ENCODE measurements around the gene KRTAP4-5. TPM values are rescaled to one million over a fixed set of nuclear protein-coding genes. Genes with fewer than 3 reads are reported as not detected.

KRTAP4-5 gene
- total RNA-seq, 2 experiments from 2014 or later: not detected

GRCh38 chr17:41184480-41184961 lies 34.9 kb upstream of the KRTAP4-5 start, which contains the start of gene KRTAP4-1:
Gene KRTAP4-1 (minus strand): TSS chr17:41184911. CDS start chr17:41184854, 57 bp downstream.
- TF ChIP-seq, protein P1, sequence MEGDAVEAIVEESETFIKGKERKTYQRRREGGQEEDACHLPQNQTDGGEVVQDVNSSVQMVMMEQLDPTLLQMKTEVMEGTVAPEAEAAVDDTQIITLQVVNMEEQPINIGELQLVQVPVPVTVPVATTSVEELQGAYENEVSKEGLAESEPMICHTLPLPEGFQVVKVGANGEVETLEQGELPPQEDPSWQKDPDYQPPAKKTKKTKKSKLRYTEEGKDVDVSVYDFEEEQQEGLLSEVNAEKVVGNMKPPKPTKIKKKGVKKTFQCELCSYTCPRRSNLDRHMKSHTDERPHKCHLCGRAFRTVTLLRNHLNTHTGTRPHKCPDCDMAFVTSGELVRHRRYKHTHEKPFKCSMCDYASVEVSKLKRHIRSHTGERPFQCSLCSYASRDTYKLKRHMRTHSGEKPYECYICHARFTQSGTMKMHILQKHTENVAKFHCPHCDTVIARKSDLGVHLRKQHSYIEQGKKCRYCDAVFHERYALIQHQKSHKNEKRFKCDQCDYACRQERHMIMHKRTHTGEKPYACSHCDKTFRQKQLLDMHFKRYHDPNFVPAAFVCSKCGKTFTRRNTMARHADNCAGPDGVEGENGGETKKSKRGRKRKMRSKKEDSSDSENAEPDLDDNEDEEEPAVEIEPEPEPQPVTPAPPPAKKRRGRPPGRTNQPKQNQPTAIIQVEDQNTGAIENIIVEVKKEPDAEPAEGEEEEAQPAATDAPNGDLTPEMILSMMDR (IDR thresholded peaks at IDR 0.05): no peak
- intact Hi-C loops (cut with micrococcal nuclease): no loop called here
- Mint-ChIP-seq H3K36me3 (ENCODE audit: low read depth) (no peaks in the 10 kb centered on the region), H3K9me3 (no peaks in the 10 kb centered on the region), H3K27me3 (no peaks in the 10 kb centered on the region), H3K27ac (no peak within 1 kb of the TSS), H3K4me3 (no peak within 1 kb of the TSS), H3K4me1 (ENCODE audit: low read depth) (no peaks in the 10 kb centered on the region)
- POLR2A ChIA-PET: no interaction called here
- DNase-seq: no peak
- CTCF ChIA-PET: no interaction called here
- ATAC-seq: no peak

GRCh38 chr17:41178843-41179616 lies 29.4 kb upstream of the KRTAP4-5 start:
- Mint-ChIP-seq H3K27me3 (no peaks in the 10 kb centered on the region), H3K4me3 (no peak overlapping the region), H3K36me3 (ENCODE audit: low read depth) (no peaks in the 10 kb centered on the region), H3K4me1 (ENCODE audit: low read depth) (no peaks in the 10 kb centered on the region), H3K27ac (no peak overlapping the region), H3K9me3 (no peaks in the 10 kb centered on the region)
- ATAC-seq (no peak), DNase-seq (no peak)
- TF ChIP-seq, protein P1 (IDR thresholded peaks at IDR 0.05): no peak
- ChIA-PET POLR2A (no interaction called here), CTCF (no interaction called here)
- intact Hi-C loops (cut with micrococcal nuclease): no loop called here

DNA sequence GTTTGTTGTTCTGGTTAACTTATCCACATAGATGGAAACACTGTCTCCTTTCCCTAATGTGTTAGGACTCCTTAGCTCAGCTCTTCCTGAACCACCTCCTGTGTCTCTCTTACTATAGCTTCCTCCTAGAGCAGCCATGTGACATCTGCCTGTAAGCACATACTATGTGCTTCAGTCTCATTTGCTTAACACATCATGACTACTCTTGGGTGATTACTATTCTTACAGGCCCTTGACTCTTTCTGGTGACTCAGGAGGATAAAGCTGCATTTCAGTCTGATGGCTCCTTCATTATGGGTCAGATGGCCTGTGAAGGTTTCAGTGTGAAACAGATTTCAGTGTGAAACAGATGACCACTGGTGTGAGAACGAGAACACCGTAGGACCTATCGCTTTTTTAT lies 28.7 kb upstream of the KRTAP4-5 start:
- no peak for DNase-seq
- ChIA-PET POLR2A (no interaction called here), CTCF (interaction anchor here (0.5 kb wide), 1 partner anchor 17 kb away, joined by 3 read pairs; no protein-coding TSS in a partner anchor)
- Mint-ChIP-seq H3K4me3 (no peak overlapping the region), H3K9me3 (no peaks in the 10 kb centered on the region), H3K27ac (no peak overlapping the region), H3K27me3 (no peaks in the 10 kb centered on the region), H3K36me3 (ENCODE audit: low read depth) (no peaks in the 10 kb centered on the region), H3K4me1 (ENCODE audit: low read depth) (no peaks in the 10 kb centered on the region)
- TF ChIP-seq, protein P1 (IDR thresholded peaks at IDR 0.05): no peak
- ATAC-seq: peak; percentile 55
- intact Hi-C loops (cut with micrococcal nuclease): no loop called here

GRCh38 chr17:41177727-41178271 lies 28.2 kb upstream of the KRTAP4-5 start, which contains the start of gene KRTAP4-2:
Gene KRTAP4-2 (minus strand): TSS chr17:41178221. CDS start chr17:41178164, 57 bp downstream.
- ATAC-seq: no peak
- DNase-seq: no peak
- Mint-ChIP-seq H3K4me1 (ENCODE audit: low read depth) (no peaks in the 10 kb centered on the region), H3K27ac (no peak within 1 kb of the TSS), H3K27me3 (no peaks in the 10 kb centered on the region), H3K4me3 (no peak within 1 kb of the TSS), H3K9me3 (no peaks in the 10 kb centered on the region), H3K36me3 (ENCODE audit: low read depth) (no peaks in the 10 kb centered on the region)
- ChIA-PET CTCF (interaction anchor here (0.5 kb wide), 1 partner anchor 17 kb away, joined by 3 read pairs; no protein-coding TSS in a partner anchor), POLR2A (no interaction called here)
- TF ChIP-seq, protein P1 (IDR thresholded peaks at IDR 0.05): no peak
- intact Hi-C loops (cut with micrococcal nuclease): no loop called here
